MV-4-11 (cell line): ENCODE data around the gene PRR29.
"Not testable (repeated sequence)": the region's sequence is repeated elsewhere in the genome, so short reads cannot be mapped to it uniquely, and the experiment has no call there.

Experiments
- DNase-seq: peaks from one replicate; lab custom pipeline; 2025; lab: John Stamatoyannopoulos, UW

Gene PRR29

GRCh38 chr17:63997341-63998048, 656 bp upstream of the PRR29 start:
- no peak for DNase-seq

GRCh38 chr17:63998721-63999679, 849 bp downstream of the PRR29 start:
- DNase-seq, result no peak

- no peak for DNase-seq
Measured at GRCh38 chr17:63999680-64000531, 1.8 kb downstream of the PRR29 start.

GRCh38 chr17:64001091-64001579, 3.0 kb downstream of the PRR29 start:
- no peak for DNase-seq

- peak; percentile 14 for DNase-seq
Measured at GRCh38 chr17:64001763-64002529, 3.8 kb downstream of the PRR29 start.

GRCh38 chr17:64002658-64003525, 4.7 kb downstream of the PRR29 start:
- no peak for DNase-seq

GRCh38 chr17:64003526-64004121, 5.5 kb downstream of the PRR29 start:
- no peak for DNase-seq

- no peak for DNase-seq
Measured at GRCh38 chr17:64004218-64004770, 6.1 kb downstream of the PRR29 start.

- DNase-seq, result no peak
Measured at GRCh38 chr17:64004903-64005733, 7.0 kb downstream of the PRR29 start.

- no peak for DNase-seq
Measured at GRCh38 chr17:64005734-64006167, 7.6 kb downstream of the PRR29 start.

- DNase-seq, result no peak
Measured at GRCh38 chr17:64006361-64007088, 8.4 kb downstream of the PRR29 start.

GRCh38 chr17:64007089-64007837, 9.1 kb downstream of the PRR29 start:
- not testable (repeated sequence) for DNase-seq

GRCh38 chr17:64007838-64008282, 9.7 kb downstream of the PRR29 start:
- no peak for DNase-seq

GRCh38 chr17:64008346-64008745, 10.2 kb downstream of the PRR29 start:
- DNase-seq, result no peak

GRCh38 chr17:64008830-64009229, 10.7 kb downstream of the PRR29 start:
- no peak for DNase-seq

GRCh38 chr17:64009571-64010402, 11.6 kb downstream of the PRR29 start:
- peak; percentile 44 for DNase-seq
